ENCODE measurements around the gene SLC29A3.

- TF ChIP-seq BHLHE40 (IDR thresholded peaks at IDR 0.05; ENCODE audit: borderline replicate concordance in 1 of 2, low read depth in 2 of 2, low read length in 1 of 2), result no peak
- no peak for TF ChIP-seq POLR2AphosphoS5 (IDR thresholded peaks at IDR 0.05; ENCODE audit: low read length)
- TF ChIP-seq, protein P1, sequence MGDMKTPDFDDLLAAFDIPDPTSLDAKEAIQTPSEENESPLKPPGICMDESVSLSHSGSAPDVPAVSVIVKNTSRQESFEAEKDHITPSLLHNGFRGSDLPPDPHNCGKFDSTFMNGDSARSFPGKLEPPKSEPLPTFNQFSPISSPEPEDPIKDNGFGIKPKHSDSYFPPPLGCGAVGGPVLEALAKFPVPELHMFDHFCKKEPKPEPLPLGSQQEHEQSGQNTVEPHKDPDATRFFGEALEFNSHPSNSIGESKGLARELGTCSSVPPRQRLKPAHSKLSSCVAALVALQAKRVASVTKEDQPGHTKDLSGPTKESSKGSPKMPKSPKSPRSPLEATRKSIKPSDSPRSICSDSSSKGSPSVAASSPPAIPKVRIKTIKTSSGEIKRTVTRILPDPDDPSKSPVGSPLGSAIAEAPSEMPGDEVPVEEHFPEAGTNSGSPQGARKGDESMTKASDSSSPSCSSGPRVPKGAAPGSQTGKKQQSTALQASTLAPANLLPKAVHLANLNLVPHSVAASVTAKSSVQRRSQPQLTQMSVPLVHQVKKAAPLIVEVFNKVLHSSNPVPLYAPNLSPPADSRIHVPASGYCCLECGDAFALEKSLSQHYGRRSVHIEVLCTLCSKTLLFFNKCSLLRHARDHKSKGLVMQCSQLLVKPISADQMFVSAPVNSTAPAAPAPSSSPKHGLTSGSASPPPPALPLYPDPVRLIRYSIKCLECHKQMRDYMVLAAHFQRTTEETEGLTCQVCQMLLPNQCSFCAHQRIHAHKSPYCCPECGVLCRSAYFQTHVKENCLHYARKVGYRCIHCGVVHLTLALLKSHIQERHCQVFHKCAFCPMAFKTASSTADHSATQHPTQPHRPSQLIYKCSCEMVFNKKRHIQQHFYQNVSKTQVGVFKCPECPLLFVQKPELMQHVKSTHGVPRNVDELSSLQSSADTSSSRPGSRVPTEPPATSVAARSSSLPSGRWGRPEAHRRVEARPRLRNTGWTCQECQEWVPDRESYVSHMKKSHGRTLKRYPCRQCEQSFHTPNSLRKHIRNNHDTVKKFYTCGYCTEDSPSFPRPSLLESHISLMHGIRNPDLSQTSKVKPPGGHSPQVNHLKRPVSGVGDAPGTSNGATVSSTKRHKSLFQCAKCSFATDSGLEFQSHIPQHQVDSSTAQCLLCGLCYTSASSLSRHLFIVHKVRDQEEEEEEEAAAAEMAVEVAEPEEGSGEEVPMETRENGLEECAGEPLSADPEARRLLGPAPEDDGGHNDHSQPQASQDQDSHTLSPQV (IDR thresholded peaks at IDR 0.05), result no peak
- TF ChIP-seq, protein P2, sequence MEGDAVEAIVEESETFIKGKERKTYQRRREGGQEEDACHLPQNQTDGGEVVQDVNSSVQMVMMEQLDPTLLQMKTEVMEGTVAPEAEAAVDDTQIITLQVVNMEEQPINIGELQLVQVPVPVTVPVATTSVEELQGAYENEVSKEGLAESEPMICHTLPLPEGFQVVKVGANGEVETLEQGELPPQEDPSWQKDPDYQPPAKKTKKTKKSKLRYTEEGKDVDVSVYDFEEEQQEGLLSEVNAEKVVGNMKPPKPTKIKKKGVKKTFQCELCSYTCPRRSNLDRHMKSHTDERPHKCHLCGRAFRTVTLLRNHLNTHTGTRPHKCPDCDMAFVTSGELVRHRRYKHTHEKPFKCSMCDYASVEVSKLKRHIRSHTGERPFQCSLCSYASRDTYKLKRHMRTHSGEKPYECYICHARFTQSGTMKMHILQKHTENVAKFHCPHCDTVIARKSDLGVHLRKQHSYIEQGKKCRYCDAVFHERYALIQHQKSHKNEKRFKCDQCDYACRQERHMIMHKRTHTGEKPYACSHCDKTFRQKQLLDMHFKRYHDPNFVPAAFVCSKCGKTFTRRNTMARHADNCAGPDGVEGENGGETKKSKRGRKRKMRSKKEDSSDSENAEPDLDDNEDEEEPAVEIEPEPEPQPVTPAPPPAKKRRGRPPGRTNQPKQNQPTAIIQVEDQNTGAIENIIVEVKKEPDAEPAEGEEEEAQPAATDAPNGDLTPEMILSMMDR (IDR thresholded peaks at IDR 0.05 in 2 of 3, conservative IDR thresholded peaks at IDR 0.05 in 1 of 3; ENCODE audit: control insufficient read depth in 2 of 3, extremely low read depth in 1 of 3, insufficient read depth in 1 of 3, low read depth in 3 of 3, low read length in 3 of 3), result no peak
- TF ChIP-seq, protein P3, sequence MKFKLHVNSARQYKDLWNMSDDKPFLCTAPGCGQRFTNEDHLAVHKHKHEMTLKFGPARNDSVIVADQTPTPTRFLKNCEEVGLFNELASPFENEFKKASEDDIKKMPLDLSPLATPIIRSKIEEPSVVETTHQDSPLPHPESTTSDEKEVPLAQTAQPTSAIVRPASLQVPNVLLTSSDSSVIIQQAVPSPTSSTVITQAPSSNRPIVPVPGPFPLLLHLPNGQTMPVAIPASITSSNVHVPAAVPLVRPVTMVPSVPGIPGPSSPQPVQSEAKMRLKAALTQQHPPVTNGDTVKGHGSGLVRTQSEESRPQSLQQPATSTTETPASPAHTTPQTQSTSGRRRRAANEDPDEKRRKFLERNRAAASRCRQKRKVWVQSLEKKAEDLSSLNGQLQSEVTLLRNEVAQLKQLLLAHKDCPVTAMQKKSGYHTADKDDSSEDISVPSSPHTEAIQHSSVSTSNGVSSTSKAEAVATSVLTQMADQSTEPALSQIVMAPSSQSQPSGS (IDR thresholded peaks at IDR 0.05; ENCODE audit: low read length), result no peak
- TF ChIP-seq CEBPB (IDR thresholded peaks at IDR 0.05; ENCODE audit: borderline replicate concordance in 1 of 2, low read depth in 2 of 2, low read length in 2 of 2), result no peak
- no peak for TF ChIP-seq POLR2A (IDR thresholded peaks at IDR 0.05; ENCODE audit: low read depth, low read length)
- no peak for TF ChIP-seq RFX5 (IDR thresholded peaks at IDR 0.05; ENCODE audit: low read depth, low read length)
- TF ChIP-seq FOXK2 (IDR thresholded peaks at IDR 0.05), result no peak
Measured at GRCh38 chr10:71283876-71284275, 35.2 kb upstream of the SLC29A3 start.

Measured in GM12878 (cell line).